Activated CD4-positive, alpha-beta T cell treated with anti-CD3 and anti-CD28 coated beads, Interleukin-2, amount 10 ng/mL, durations not matched to agents 24 days and 14 days (primary cell): ENCODE results near the gene LAMA5. TPM values are rescaled to one million over a fixed set of nuclear protein-coding genes. Genes with fewer than 3 reads are reported as not detected.
"Not testable (repeated sequence)": the region's sequence is repeated elsewhere in the genome, so short reads cannot be mapped to it uniquely, and the experiment has no call there.

Experiments
- DNase-seq: peaks from one replicate; pipeline ENCODE4 v3.0.0; 2022
- H3K27ac Mint-ChIP-seq: one replicate; pipeline ENCODE4 v1.8.0; 2022; ENCODE audit warnings: mild to moderate bottlenecking, mixed read lengths
- H3K27me3 Mint-ChIP-seq: one replicate; pipeline ENCODE4 v1.8.0; 2022; ENCODE audit warnings: mixed read lengths
- H3K36me3 Mint-ChIP-seq: one replicate; pipeline ENCODE4 v1.8.0; 2022; ENCODE audit warnings: low read depth, mild to moderate bottlenecking, mixed read lengths
- H3K4me1 Mint-ChIP-seq: one replicate; pipeline ENCODE4 v1.8.0; 2021; ENCODE audit warnings: mixed read lengths
- H3K4me3 Mint-ChIP-seq: one replicate; pipeline ENCODE4 v1.8.0; 2022; ENCODE audit warnings: mild to moderate bottlenecking, moderate library complexity, mixed read lengths
- H3K9me3 Mint-ChIP-seq: one replicate; pipeline ENCODE4 v1.8.0; 2021; ENCODE audit warnings: mixed read lengths
- intact Hi-C: fragments of 100-400 bp; cut with micrococcal nuclease; formaldehyde crosslinking; loops from one replicate; pipeline ENCODE4 v1.15.1; 2023
- total RNA-seq: library from RNA; stranded (reverse); gene quantifications from 2 replicates; pipeline ENCODE4 v1.2.3, GENCODE V29; 2022

The LAMA5 gene
- total RNA-seq, 1 donor from 2014 or later = 2.1 TPM

DNA sequence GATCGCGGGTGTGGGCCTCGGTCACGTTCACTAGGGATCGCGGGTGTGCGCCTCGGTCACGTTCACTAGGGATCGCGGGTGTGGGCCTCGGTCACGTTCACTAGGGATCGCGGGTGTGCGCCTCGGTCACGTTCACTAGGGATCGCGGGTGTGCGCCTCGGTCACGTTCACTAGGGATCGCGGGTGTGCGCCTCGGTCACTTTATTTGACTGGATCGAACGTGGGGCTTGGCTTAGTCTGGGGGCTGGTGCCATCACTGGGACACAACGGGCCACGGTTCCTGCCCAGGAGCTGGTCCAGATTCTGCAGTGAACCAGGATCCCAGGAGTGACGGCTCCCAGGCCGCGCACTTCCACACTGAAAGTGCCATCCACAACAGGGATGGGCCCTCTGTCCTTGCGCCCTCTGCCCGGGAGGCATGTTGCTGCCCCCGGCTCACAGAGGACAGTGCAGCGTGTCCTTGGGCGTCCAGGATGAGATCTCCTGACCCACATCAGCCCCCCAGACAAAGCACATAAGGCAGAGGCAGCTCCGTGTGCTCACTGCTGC lies 6.6 kb upstream of the LAMA5 start:
- H3K27ac Mint-ChIP-seq, H3K4me3 Mint-ChIP-seq, H3K36me3 Mint-ChIP-seq, intact Hi-C loops, H3K4me1 Mint-ChIP-seq, H3K9me3 Mint-ChIP-seq, DNase-seq: not testable (repeated sequence)
- peaks cover 11% of the 10 kb centered on the region for H3K27me3 Mint-ChIP-seq

DNA sequence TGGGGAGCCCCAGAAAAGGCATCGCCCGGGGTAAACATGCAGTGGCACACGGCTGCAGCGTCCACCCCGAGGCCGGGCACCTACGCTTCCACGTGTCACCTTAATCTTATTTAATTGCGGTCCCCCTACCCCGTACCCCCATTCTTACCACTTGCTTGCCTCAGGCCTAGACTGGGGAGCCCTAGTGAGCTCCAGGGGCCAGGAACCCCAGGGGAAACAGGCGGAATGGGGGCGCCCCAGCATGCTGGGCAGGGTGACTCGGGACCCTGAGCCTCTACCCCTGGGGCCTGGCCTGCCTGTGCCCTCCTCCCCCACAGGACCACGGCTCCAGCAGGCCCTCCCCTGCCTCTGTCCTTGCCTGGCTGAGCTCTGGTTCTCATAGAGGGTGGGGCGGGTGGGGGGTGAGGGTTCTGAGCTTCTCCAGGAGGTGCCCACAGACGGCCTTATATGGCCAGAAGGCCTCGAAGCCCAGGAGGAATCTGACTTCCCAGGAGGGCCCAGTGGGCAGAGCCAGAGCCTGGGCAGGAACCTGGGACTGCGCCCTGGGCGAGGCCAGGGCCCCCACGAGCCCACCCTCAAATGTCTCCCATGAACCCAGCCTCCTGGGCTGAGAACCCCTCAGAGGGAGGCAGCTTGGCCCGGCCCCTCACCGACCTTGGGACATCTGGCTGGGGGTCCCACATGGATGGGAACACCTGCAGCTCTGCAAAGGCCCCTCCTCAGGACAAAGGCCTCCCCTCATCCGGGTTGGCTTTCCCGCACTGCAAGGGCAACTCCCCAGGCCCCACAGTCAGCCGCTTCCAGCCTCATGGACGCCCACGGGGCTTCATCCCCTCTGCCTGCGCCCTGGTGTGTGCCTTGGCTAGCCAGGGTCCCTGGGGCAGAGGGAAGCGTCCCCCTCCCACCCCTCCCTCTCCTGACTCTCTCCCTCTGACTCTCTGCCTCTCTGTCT lies 5.2 kb upstream of the LAMA5 start:
- DNase-seq = no peak
- Mint-ChIP-seq H3K4me3 (no peak overlapping the region), H3K36me3 (no peaks in the 10 kb centered on the region), H3K9me3 (no peaks in the 10 kb centered on the region), H3K27me3 (peaks cover 20% of the 10 kb centered on the region), H3K27ac (no peak overlapping the region), H3K4me1 (peaks cover 3% of the 10 kb centered on the region)
- intact Hi-C loops = no loop called here

DNA sequence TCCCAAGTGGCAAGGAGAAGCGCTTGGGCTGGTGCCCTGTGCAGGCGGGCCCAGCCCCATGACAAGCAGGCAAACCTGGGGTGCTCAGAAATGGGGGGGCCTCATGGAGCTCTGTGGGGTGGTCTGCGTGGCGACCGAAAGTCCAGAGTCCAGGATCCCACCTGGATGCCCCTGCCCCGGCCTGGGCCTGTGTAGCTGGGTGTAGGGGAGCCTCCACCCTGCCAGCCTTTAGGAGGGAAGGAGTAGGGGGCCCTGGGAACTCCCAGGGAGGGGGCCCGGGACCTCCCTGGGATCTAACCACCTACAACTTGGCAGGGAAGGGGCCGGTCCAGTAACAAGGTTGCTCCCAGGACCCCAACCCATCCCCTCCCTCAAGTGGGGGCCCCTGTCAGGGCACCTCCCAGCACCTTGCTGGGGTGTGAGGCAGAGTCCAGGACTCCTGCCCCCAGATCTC lies 4.5 kb upstream of the LAMA5 start:
- Mint-ChIP-seq H3K27me3 (peaks cover 20% of the 10 kb centered on the region), H3K27ac (no peak overlapping the region), H3K4me1 (peaks cover 3% of the 10 kb centered on the region), H3K36me3 (no peaks in the 10 kb centered on the region), H3K4me3 (no peak overlapping the region), H3K9me3 (no peaks in the 10 kb centered on the region)
- no peak for DNase-seq
- intact Hi-C loops = no loop called here

DNA sequence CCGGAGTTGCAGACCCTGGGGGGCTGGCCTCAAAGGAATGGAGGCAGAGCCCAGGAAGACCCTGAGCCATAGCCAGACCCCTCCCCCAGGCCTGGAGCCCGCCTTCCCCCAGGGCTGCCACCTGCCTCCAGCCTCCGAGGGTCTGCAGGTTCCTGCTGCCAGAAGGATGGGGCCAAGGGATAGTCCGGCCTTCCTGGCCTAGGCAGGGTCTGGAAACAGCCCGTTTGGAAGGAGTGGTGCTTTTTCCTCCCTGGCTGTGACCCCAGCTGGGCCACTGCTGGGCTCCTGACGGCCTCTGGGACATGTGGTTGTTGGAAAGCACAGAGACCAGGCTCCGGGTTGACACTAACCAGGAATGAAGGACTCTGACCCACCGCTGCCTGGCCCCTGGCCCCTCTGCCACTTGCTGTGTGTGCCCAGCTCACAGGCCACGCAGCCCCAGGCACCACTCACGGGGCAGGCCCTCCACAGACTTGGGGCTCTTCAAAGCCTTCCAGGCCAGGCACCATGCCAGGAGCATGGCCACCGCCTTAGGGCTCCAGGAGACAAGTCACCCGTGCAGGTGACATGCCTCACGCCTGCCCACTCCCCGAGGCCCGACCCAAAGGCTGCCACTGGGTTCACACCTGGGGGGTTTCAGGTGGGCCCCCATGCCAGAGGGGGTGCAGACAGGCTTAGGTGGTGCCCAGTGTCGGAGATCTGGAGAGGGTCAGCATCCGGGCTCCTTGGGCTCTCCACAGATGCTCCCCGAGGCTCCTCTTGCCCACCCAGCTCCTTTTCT lies 3.9 kb upstream of the LAMA5 start:
- intact Hi-C loops = no loop called here
- Mint-ChIP-seq H3K9me3 (no peaks in the 10 kb centered on the region), H3K4me1 (peaks cover 3% of the 10 kb centered on the region), H3K36me3 (no peaks in the 10 kb centered on the region), H3K4me3 (no peak overlapping the region), H3K27me3 (peaks cover 20% of the 10 kb centered on the region), H3K27ac (no peak overlapping the region)
- DNase-seq = no peak

DNA sequence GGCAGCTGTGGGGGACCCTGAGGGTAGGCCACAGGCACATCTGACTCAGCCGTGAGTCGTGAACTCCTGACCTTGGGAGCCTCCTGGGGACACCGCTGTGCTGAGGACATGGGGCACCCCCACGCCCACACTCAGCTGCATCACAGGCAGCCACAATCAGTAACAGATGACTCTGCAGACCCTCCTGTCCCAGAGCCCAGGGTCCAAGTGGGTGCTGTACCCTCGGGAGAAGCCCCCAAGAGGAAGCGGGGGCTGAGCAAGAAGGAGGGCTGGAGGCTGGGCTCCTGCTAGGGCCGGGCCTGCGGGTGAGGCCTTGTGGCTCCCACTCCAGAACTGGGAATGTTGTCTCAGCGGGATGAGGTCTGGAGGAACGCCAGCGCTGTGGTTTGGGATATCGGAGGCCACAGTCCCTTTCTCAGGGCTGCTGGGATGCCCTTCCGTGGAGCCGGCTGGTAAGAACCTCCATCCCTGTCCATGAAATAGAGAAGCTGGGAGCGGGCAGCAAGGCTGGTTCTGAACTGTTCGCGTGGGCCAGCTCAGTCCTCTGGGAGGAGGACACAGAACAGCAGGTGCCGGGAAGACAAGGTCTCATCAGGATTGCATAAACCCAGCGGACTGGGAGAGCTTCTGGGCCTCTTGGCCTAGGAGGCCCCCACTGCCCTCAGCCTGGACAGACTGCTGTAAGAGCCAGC lies 3.1 kb upstream of the LAMA5 start:
- H3K9me3 Mint-ChIP-seq = no peaks in the 10 kb centered on the region
- no peaks in the 10 kb centered on the region for H3K36me3 Mint-ChIP-seq
- H3K4me1 Mint-ChIP-seq = peaks cover 3% of the 10 kb centered on the region
- H3K27me3 Mint-ChIP-seq = peaks cover 25% of the 10 kb centered on the region
- DNase-seq = no peak
- intact Hi-C loops = no loop called here
- no peak overlapping the region for H3K4me3 Mint-ChIP-seq
- H3K27ac Mint-ChIP-seq = no peak overlapping the region

DNA sequence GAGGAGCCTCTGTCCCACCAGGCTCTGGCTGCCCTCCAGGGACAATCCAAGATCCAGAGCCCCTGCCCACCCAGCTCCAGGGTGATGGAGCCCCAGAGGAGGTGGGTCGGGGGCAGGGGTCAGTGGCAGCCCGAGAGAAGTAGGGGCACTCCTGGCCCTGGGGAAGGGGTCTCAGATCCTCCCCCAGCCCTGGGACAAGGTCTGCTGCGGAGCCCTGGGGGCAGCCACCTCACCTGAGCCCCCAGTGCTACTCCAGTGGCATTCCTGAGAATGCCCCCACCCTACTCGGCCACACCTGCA lies 2.7 kb upstream of the LAMA5 start:
- Mint-ChIP-seq H3K27me3 (peaks cover 29% of the 10 kb centered on the region), H3K4me1 (peaks cover 3% of the 10 kb centered on the region), H3K27ac (no peak overlapping the region), H3K4me3 (no peak overlapping the region), H3K9me3 (no peaks in the 10 kb centered on the region), H3K36me3 (no peaks in the 10 kb centered on the region)
- DNase-seq = no peak
- intact Hi-C loops = loop anchor here (5.0 kb wide), 1 partner anchor 67 kb away; the partner anchor contains the start of gene ADRM1

DNA sequence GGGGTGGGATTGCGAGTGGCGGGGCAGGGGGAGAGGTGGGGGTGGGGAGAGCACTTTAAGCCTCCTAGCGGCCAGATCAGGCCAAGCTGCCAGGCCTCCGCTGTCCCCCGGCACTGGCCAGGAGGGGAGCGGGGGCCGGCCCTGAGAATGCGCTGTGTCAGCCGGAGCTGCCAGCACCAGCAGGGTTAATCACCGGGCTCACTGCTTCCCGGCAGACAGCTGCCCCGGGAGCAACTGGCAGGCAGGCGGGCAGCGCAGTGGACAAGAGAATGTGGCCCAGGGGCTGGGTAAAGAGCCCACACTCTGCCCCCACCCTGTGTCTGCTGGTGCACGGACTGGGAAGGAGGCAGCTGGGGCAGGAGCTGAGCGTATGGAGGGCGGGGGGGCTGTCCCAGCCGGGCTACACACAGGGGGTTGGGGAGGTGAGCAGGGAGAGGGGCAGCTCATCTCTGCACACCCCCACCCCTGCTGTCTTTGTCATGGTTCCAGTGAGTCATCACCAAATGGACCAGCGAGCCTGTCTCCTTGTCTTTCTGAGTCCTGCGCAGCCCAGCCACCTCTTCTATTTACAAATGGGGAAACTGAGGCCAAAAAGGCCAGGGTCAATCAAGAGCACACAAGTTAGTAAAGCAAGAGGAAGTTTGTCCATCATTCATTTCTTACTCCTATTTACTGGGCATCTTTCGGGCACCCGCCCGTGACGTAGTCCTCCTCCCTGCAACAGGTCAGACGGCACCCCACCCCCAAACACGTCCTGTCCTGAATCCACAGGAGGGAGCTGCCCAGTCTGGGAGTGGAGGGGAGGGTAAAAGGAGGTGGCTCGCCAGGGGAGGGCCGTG lies 2.1 kb upstream of the LAMA5 start:
- peaks cover 3% of the 10 kb centered on the region for H3K4me1 Mint-ChIP-seq
- DNase-seq = no peak
- H3K9me3 Mint-ChIP-seq = no peaks in the 10 kb centered on the region

DNA sequence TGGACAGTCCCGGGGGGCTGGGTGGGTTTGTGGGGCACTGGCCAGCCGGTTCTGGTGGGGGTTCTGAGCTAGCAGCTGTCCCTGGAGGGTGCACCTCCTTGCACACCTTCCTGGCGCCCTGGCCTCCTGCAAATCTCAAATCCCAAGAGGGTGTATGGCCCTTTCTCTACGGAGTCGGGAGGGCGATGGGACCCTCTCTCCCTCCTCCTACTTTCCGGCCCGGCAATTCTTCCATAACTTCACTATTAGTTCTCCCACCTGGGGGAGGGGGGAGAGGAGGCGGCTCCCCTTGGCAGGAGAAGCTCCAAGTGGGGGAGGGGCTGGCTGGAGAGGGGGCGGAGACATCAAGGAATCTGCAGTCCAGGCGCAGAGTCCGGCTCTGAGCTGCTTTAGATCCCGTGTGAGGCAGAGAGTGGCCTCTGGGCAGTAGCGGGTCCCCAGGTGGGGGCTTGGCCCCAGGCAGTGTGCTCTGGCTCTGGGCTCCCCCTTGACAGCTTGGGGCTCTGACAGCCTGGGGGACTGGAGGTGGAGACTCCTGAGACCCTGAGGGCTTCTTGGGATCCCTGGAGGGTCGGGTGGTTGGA lies 1.4 kb upstream of the LAMA5 start:
- H3K4me1 Mint-ChIP-seq = peaks cover 3% of the 10 kb centered on the region
- no peak overlapping the region for H3K27ac Mint-ChIP-seq
- peaks cover 27% of the 10 kb centered on the region for H3K27me3 Mint-ChIP-seq
- intact Hi-C loops = loop anchor here (5.0 kb wide), 1 partner anchor 66 kb away; the partner anchor contains the start of gene ADRM1
- H3K9me3 Mint-ChIP-seq = no peaks in the 10 kb centered on the region
- no peak overlapping the region for H3K4me3 Mint-ChIP-seq
- DNase-seq = no peak
- H3K36me3 Mint-ChIP-seq = no peaks in the 10 kb centered on the region

More for the DNA sequence above, 2.1 kb upstream of the LAMA5 start:
- intact Hi-C loops = loop anchor here (5.0 kb wide), 1 partner anchor 67 kb away; the partner anchor contains the start of gene ADRM1
- no peak overlapping the region for H3K27ac Mint-ChIP-seq
- no peak overlapping the region for H3K4me3 Mint-ChIP-seq
- H3K36me3 Mint-ChIP-seq = no peaks in the 10 kb centered on the region
- H3K27me3 Mint-ChIP-seq = peaks cover 29% of the 10 kb centered on the region

DNA sequence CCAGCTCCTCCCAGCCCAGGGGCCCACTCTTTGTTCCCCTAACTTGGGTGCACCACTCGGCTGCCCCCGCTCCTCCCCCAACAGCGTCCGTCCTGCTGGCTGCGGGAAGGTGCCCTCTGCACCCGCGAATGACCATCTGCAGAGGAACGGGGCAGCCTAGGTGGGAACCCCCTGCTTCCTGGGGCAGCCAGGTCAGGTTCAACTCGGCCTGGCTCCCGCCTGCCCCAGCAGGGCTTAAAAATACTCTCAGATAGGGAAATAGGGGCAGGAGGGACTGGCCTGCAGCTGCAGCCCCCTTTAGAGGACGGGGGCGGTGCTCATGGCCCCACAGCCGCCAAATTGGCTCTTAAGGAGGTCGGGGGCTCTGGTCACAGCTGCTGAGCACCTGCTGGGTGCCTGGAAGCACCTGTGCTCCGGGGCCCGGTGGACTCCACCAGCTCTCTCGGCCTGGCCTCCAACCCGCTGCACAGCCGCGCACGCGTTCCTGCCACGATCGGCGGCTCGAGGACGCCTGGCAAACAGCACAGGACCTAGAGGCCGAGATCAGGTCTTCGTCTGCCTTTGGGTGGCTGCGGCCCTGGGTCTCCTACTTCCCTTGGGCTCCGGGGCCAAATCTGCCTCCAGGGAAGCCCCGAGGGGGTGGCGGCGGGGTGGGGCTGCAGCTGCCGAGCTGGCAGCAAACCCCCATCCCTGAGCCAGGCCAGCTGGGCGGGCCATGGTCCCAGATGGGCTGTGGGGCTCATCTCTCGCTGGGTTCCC lies 700 bp upstream of the LAMA5 start:
- Mint-ChIP-seq H3K36me3 (no peaks in the 10 kb centered on the region), H3K9me3 (no peaks in the 10 kb centered on the region), H3K27me3 (peaks cover 26% of the 10 kb centered on the region), H3K27ac (no peak overlapping the region), H3K4me1 (peaks cover 3% of the 10 kb centered on the region), H3K4me3 (peak overlapping the region; percentile 62)
- intact Hi-C loops = loop anchor here (5.0 kb wide), 1 partner anchor 66 kb away; the partner anchor contains the start of gene ADRM1
- peak; percentile 71 for DNase-seq

DNA sequence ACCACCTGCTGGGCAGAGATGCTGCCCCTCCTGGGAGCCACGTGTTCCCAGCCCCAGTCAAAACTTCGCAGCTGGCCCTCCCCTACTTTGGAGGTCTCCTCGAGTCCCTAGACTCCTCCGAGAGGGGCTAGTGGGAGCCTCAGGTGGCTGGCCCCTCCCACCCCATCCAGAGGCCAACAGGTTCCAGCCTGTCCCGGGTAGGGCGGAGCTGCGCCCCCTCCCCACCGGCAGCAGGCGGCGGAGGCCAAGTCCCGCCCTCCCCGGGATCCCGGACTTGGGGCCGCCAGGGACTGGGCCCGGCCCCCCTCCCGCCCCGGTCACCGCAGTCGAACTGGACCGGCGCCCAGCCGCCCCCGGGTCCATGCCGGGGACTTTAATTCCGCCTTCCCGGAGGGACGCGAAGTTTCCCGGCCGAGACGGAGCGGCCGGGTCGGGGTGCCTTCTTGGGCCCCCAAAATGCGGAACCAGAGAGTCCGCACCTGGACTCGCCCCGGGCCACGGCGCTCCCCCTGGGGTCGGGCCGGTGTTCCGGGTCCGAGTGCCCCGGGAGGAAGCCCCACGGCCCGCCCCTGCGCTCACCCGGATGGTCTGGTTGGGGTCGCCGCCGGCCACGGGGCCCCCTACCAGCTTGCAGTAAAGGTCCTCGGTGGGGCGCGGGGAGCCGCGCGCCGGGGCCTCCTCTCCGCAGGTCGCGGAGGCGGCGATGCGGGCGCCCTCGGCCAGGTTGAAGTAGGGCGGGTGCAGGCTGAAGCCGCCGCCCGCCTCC lies 559 bp downstream of the LAMA5 start:
- peaks cover 3% of the 10 kb centered on the region for H3K4me1 Mint-ChIP-seq
- no peaks in the 10 kb centered on the region for H3K9me3 Mint-ChIP-seq
- no peak for DNase-seq
- intact Hi-C loops = loop anchor here (5.0 kb wide), 1 partner anchor 64 kb away; the partner anchor contains the start of gene ADRM1
- no peak overlapping the region for H3K4me3 Mint-ChIP-seq
- no peak overlapping the region for H3K27ac Mint-ChIP-seq
- H3K36me3 Mint-ChIP-seq = no peaks in the 10 kb centered on the region
- peaks cover 25% of the 10 kb centered on the region for H3K27me3 Mint-ChIP-seq

DNA sequence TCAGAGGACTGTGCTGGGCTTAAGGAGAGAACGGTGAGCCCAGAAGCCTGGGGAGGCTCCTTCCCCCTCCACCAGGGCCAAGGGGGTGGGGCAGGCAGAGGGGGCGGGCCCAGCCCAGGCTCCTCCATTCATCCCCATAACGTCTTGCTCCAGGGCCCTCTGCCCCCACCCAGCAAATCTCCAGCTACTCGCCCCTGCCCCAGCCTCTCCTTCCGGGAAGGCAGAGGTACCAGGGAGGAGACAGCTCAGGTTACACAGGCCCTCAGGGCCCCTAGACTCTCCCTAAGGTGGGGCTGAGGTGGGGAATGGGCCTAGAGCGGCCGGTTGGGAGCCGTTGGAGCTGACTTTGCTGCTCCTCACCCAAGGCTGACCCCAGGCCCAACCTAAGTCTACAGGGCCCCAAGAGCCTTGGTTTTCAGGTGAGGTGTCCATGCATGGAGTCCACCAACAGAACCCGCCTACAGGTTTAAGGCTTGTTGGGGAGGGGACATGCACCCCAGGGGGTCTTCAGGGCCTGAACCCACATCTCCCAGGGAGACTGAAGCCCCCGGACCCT lies 1.2 kb downstream of the LAMA5 start:
- Mint-ChIP-seq H3K4me3 (no peak overlapping the region), H3K27ac (no peak overlapping the region)
- intact Hi-C loops = loop anchor here (5.0 kb wide), 1 partner anchor 64 kb away; the partner anchor contains the start of gene ADRM1

More for the DNA sequence above, 1.2 kb downstream of the LAMA5 start:
- DNase-seq = no peak
- Mint-ChIP-seq H3K36me3 (no peaks in the 10 kb centered on the region), H3K27me3 (peaks cover 25% of the 10 kb centered on the region), H3K9me3 (no peaks in the 10 kb centered on the region), H3K4me1 (peaks cover 3% of the 10 kb centered on the region)
